ENCODE results near the gene C6orf89.

- TF ChIP-seq POLR2AphosphoS5 (IDR thresholded peaks at IDR 0.05; ENCODE audit: low read depth, low read length) (no peak), SIN3A (IDR thresholded peaks at IDR 0.05; ENCODE audit: borderline replicate concordance, insufficient read depth, low read length) (no peak), FOXP2 (optimal IDR thresholded peaks at IDR 0.05; ENCODE audit: borderline replicate concordance, extremely low read depth, extremely low read length, insufficient read depth) (no peak)
These were observed 43.4 kb downstream of the C6orf89 start for GRCh38 chr6:36929152-36929551.
